NOMO-1 (cell line): ENCODE data around the gene ADH7.
A peak's percentile ranks its signal among the peaks of the same experiment; 100 is the strongest.
"Not testable (repeated sequence)": the region's sequence is repeated elsewhere in the genome, so short reads cannot be mapped to it uniquely, and the experiment has no call there.

ENCODE experiments used
- DNase-seq, 2 experiments: peaks; one replicate each; lab custom pipeline; 2025; ENCODE audit not compliant: unreplicated experiment in 2 of 2; lab: John Stamatoyannopoulos, UW

Gene ADH7

DNA sequence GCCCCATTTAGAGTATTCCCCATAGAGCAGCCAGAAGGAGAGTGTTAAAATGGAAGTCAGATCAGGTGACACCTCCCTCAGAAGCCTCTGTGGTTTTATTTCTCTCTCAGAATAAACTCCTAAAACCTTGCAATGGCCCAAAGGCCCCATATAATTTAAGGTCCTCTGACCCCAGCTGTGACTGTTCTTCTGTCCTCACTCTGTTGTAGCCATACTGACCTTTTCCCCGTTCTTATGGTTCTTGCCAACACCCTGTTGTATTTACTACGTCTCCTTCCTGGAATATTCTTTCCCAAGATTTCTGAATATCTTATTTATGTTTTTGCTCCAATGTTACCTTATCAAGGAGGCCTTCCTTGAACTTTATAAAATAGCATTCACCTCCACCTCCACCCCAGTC, 18.0 kb downstream of the ADH7 start:
- no peak for DNase-seq

DNA sequence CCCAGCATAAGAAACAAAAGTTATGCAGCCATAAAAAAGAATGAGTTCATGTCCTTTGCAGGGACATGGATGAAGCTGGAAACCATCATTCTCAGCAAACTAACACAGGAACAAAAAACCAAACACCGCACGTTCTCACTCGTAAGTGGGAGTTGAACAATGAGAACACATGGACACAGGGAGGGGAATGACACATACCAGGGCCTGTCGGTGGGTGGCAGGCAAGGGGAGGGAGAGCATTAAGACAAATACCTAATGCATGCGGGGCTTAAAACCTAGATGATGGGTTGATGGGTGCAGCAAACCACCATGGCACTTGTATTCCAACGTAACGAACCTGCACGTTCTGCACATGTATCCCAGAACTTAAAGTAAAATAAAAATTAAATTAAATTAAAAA, 19.4 kb downstream of the ADH7 start:
- DNase-seq = not testable (repeated sequence)

DNA sequence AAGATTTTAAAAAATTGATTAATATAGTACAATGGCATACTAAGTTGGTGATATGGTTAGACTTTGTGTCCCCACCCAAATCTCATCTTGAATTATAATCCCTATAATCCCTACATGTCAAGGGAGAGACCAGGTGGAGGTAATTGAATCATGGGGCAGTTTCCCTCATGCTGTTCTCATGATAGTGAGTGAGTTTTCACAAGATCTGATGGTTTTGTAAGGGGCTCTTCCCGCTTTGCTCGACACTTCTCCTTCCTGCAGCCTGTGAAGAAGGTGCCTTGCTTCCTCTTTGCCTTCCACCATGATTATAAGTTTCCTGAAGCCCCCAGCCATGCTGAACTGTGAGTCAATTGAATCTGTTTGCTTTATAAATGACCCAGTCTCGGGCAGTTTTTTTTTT, 20.2 kb downstream of the ADH7 start:
- DNase-seq = not testable (repeated sequence)

DNA sequence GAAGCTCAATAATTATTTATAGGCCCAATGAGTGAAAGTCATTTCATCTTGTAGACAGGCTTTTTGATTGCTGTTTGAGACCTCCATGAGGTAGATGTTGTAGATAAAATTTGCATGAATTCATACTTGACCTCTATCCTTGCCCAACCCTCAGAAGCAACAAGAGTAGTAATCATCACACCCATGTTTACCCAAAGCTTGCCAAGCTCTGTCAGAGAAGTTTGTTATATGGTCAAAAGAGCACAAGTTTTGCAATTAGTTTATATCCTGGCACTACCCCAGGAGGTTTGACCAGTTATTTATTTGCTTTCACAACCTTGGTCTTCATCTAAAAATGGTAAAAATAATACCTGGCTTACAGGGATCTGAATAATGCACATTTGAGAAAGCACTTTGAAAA, 20.7 kb downstream of the ADH7 start:
- no peak for DNase-seq

DNA sequence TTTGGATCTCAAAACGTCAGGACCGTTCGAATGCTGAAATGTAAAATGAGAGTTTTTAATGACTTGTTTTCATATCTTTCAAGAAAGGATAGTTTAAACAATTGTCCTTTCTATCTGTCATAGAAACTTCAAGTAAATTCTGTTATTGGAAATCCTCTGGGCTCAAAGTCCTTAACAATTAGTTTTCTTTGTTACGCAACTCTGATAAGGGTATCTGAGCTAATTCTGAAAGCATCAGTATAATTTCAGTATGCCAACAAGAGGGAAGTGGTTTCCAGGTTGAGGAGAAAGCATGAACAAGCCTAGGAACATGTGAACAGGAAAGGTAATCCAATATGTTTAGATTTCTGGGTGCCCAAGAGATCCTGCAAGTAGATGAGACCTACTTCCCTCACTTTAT, 22.0 kb downstream of the ADH7 start:
- no peak for DNase-seq

DNA sequence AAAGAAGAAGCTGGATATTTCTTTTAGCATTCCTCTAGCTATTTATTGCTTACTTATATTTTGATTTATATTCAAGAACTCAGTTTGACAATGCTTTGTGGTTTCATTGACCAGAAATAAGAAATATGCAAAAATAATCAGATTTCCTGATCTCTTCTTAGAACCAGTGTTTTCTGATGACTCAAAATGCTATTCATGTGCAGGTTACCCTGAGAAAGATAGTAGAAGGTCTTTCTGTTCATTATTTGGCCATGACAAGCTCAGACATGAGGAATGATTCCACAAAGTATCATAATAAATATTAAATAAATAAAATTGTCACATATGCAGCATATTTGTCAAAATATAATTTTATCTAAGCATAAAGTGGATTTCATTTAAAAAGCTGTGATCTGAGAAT, 24.1 kb downstream of the ADH7 start:
- no peak for DNase-seq

DNA sequence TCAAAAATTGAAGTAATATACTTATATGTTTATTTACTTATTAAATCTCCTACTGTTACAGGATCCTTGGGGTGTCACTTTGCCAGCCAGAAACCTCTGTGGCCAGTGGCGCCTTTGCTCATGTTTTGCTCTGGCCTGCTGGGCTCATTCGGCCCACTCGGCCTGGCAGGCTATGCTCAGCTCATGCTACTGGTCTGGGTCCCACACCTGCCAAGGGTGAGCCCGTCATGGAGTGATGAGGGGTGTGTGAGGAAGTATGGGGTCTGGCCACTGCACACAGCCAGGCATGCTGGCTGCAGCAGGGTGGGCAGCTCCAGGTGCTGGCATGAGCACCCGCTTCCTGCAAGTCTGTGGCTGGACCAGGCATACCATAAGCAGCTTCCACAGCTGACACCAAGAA, 25.1 kb downstream of the ADH7 start:
- no peak for DNase-seq

DNA sequence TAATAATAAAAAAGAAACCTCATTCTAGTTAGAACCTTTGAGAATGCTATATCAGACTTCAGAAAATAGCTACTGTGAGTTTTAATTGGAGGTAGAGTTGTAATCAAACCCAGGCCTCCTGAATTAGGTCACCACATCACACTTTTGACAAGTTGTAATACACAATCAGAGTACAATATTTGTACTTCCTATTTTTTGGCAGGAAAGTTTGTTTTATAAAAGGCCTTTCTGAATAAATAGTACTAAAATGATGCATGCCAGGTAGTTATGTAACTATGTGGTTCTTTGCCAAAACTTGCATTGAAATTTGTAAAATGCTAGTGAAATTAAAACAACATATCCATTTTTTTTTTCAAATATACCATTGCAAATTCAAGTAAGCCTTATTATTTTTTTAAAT, 26.8 kb downstream of the ADH7 start:
- no peak for DNase-seq

DNA sequence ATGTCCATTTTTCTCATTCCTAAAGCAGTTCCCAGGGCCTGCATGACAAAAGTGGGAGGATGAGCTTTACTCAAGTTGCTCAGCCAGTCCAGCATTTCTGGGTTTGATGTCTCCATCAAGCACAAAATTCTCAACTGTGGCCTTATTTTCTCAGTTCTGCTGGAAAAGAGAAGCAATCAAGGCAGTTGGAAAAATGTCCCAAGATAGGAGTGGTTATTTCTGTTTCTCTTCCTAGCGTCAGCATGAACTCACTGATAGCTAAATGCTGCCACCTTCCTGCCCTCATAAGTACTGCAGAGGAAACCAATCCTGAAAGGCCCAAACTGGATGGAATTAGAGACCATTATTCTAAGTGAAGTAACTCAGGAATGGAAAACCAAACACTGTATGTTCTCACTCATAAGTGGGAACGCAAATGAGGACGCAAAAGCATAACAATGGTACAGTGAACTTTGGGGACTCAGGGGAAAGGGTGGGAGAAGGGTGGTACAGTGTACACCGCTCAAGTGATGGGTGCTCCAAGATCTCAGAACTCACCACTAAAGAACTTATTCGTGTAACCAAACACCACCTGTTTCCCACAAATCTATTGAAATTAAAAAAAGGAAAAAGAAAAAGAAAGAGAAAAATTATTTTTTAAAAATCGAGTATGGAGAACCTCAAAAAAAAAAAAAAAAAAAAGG, 29.6 kb downstream of the ADH7 start:
- peak; percentile 21 to 43 for DNase-seq

DNA sequence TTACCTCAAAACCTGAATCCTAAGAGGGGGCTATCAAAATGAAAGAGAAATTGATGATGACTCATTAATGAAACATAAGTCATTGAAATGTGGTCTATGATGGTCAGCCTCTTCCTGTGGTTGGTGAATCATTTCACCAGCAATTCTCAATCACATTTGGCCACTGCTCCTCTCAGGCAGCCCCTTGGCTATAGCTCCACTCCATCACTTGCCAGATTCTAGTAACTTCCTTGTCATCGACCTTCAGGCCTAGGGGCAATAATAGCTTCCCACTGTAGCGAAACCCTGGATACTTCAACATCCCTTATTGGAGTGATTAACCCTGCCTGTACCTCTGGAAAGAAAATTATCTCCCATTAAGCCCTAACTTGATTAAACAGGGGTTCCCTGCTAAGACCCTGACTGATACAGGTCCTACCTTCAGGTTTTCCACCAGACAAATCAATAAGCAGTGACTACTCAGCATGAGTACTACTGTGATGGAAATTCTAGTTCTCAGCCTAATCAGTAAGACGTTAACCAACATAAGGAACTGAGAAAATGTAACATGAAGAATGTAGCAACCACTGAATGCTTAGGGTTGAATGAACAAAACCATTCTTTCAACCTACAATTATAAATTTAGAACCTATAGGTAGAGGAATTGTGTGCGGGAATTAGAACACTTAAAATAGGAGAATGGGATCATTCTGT, 30.4 kb downstream of the ADH7 start:
- peak in 1 of 2 experiments; percentile 1 for DNase-seq

DNA sequence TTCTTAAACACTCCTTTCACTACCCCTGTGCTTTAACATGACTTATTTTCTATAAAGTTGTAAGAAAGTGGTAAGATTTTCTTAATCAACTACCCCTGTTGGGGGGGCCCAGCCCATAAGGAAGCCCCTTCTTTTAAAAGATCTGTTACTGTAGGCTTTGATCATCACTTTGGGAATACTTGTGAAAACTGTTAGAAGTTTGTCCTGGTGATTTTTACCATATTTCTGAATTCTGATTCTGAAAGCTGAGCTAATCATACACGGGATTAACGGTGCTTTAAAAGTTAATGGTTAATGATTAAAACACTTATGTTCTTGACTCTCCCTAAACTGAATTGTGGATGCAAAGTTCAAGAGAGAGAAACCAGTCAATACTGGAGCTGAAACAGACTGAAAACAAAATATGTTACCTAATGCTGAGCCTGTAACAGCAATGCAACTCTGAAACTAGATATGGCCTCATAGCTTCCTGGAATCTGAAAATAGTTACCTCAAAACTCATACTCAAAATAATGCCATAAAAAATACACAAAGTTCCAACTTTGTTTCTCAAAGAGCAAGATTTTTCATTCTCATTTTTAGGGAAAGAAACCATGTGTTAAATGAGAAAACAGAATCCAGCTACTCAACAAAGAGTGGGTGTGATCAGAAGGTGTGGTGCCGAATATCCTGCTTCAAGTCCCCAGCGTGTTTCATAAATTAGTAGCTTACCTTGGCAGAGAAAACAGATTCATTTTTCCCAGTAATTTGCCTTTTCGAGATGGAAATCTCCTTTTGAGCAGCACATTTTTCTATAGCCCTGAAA, 31.6 kb downstream of the ADH7 start:
- no peak for DNase-seq

DNA sequence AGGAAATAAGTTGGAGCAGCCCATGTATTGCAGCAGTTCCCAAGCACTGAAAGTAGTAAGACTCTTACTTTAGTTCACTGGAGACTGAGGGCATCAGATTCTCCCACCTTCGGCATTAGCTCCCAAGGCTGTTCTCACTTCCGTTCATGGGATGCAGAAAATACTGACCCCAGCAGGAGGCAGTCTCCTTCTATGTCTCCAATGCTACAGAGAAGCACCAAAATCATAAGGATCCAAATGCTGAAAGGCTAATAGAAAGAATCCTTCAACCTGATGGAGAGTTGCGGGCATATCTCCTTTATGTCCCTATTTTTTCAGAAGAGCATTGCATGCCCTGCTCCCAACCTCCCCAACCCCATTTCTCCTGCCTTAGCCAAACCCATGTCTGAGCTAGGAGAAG, 32.4 kb downstream of the ADH7 start:
- DNase-seq = no peak

DNA sequence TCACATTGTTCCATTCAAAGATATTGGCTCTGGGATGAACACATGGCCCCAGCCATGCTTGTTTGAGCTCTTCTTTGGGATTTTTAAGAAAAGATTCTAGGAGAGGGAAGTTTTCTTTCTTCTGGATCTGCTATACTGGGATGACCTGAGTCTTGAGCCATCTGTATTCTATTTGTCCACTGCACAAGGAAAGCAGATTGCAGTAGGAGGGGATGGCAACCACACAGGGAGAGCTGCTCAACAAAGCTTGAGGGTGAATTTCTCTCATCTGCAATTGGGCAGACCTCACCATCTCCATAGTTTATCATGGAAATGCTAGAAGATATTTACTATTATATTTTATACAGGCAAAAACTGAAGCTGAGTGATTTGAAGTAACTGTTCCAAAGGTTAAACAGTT, 34.3 kb downstream of the ADH7 start:
- DNase-seq = no peak

DNA sequence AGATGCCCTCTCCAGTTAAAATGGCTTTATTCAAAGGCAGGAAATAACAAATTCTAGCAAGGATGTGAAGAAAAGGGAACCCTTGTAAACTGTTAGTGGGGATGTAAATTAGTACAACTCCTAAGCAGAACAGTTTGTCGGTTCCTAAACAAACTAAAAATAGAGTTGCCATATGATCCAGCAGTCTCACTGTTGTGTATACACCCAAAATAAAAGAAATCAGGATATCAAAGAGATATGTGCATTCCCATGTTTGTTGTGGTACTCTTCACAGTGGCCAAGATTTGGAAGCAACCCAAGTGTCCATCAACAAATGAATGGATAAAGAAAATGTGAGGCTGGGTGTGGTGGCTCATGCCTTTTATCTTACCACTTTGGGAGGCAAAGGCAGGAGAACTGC, 36.1 kb downstream of the ADH7 start:
- DNase-seq = no peak

DNA sequence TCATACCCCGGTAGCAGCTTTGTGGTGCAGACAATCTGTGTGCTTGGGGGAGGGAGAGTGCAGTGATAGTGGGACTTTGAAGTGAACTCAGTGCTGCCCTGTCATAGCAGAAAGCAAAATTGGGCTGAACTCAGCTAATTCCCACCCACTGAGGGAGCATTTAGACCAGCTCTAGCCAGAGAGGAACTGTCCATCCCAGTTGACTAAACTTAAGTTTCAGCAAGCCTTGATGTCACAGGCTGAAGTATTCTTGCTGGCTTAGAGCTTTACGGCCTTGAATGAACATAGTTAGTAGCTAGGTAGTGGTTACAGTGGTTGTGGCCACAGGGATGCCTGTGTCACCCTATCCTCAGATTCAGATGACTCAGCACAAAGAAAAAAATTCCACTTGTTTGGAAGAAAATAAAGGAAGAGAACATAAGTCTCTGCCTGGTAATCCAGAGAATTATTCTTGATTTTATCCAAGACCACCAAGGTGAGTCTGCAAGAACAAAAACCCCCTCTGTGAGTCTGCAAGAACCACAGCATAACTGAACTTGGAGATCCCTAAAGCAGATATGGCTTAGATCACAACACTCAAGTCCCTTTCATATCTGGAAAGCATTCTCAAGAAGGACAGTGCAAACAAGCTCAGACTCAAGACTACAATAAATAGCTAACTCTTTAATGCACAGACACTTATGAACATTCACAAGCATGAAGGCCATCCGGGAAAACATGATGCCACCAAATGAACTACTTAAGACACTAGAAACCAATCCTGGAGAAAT, 39.4 kb downstream of the ADH7 start:
- DNase-seq = no peak

DNA sequence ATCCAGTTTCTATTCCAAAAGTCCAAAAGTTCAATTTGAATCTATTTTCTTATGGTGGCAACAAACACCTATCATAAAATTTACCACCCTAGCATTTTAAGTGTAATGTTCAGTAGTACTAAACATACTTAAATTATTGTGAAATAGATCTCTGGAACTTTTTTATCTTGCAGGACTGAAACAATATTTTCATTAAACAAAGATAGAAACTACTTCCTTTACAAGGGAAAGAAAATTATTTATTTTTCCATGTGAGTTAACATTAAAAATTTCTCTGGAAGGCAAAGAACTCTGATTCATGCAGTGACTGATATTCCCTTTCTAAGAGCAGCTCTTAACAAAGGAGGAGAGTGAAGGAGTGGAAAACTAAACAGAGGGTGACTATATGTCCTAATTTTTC, 40.2 kb downstream of the ADH7 start:
- no peak for DNase-seq

DNA sequence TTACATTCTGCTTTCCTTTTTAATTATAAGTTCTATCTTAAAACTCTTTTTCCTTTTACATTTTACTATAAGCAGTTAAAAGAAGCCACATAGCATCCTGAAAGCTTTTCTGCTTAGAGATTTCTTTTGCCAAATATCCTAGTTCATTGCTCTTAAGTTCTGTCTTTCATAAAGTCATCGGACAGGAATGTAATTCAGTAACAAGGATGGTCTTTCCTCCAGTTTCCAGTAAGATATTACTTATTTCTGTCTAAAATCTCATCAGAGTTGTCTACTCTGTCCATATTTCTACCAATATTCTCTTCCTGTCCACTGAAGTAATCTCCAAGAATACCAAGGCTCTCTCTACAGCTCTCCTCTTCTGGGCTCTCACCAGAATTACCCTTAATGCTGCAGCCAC, 45.1 kb downstream of the ADH7 start:
- DNase-seq = no peak

DNA sequence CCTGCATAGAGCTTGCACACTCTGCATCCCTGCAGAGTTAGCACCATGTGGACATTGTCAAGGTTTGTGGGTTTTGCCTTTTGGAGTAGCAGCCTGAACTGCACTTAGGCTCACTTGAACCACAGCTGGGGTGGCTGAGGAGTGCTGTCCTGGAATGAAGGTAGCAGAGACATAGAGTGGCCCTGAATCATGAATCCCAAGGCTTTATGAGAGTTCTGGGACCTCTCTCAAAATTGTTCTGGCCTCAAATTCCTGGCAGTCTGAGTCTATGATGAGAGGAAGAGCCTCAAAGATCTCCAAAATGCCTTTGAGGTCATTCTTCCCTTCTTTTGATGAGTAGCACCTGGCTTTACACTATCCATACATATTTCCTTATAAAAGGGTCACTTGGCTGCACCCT, 45.5 kb downstream of the ADH7 start:
- no peak for DNase-seq

DNA sequence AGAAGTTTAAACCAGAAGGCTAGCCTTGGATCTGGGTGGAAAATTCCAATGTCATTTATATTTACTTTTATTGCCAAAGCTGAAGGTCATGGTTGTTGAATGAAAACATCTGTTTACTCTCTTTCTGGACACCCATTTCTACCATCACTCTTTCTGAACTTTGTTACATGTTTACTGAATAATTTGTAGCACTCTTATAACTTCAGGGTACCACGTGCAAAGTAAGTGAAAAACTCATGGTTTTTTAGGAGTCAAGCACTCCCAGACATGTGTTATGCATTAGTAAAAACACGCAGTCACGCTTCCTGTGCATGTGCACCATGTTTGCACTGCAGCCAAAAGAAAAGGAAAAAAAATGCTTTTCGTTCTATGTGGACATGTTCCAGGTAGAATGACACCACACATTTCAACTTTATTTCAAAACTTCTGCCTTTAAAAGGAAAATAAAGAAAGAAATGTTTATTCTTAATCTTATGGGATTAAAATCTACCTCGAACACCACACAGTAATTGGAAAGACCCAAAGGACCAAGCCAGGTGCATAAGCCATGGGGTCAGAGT, 51.2 kb downstream of the ADH7 start:
- no peak for DNase-seq

DNA sequence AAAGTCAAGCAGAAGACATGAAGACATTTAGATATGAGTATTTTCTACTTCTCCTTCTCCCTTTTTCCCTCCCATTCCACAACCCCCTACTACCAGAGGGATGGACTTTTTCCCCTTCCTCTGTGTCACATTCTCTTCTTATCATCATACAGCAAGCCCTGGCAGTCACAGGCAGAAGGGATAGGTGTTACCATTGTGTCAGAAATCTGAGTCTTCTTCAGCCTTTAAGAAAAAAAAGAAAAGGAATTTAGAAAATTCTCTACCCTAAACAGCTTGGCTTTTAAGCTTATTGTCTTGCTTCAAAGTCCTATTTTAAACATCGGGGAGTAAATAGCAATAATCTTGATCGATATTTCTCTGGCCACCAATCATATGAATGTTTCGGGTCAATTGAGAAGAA, 51.7 kb downstream of the ADH7 start:
- no peak for DNase-seq
